ENCODE measurements around the gene GDAP2.
A peak's percentile ranks its signal among the peaks of the same experiment; 100 is the strongest.
"Not testable (repeated sequence)": the region's sequence is repeated elsewhere in the genome, so short reads cannot be mapped to it uniquely, and the experiment has no call there.

The GDAP2 gene

GRCh38 chr1:117930484-117930883 lies 1.1 kb upstream of the GDAP2 start:
- DNase-seq (ENCODE audit: low read depth) = no peak
- no peak for TF ChIP-seq CTCF (conservative IDR thresholded peaks at IDR 0.05; ENCODE audit: control insufficient read depth, insufficient read depth, low read depth, low read length)
- peak overlapping the region; percentile 99 for H3K4me3 ChIP-seq (ENCODE audit: control insufficient read depth, low read depth, low read length)

GRCh38 chr1:117930173-117930447 lies 689 bp upstream of the GDAP2 start:
- no peak for TF ChIP-seq CTCF (conservative IDR thresholded peaks at IDR 0.05; ENCODE audit: control insufficient read depth, insufficient read depth, low read depth, low read length)
- no peak for DNase-seq (ENCODE audit: low read depth)
- peak overlapping the region; percentile 99 for H3K4me3 ChIP-seq (ENCODE audit: control insufficient read depth, low read depth, low read length)

GRCh38 chr1:117928881-117929342 lies 509 bp downstream of the GDAP2 start:
- TF ChIP-seq CTCF (conservative IDR thresholded peaks at IDR 0.05; ENCODE audit: control insufficient read depth, insufficient read depth, low read depth, low read length) = peak; percentile 24
- H3K4me3 ChIP-seq (ENCODE audit: control insufficient read depth, low read depth, low read length) = peak overlapping the region; percentile 99
- DNase-seq (ENCODE audit: low read depth) = peak; percentile 68

- DNase-seq (ENCODE audit: low read depth) = no peak
- H3K4me3 ChIP-seq (ENCODE audit: control insufficient read depth, low read depth, low read length) = no peak overlapping the region
- no peak for TF ChIP-seq CTCF (conservative IDR thresholded peaks at IDR 0.05; ENCODE audit: control insufficient read depth, insufficient read depth, low read depth, low read length)
These were observed 3.4 kb downstream of the GDAP2 start for GRCh38 chr1:117925981-117926380.

- DNase-seq (ENCODE audit: low read depth); H3K4me3 ChIP-seq (ENCODE audit: control insufficient read depth, low read depth, low read length): not testable (repeated sequence)
These were observed 6.7 kb downstream of the GDAP2 start for GRCh38 chr1:117922717-117923116.

- no peak overlapping the region for H3K4me3 ChIP-seq (ENCODE audit: control insufficient read depth, low read depth, low read length)
- no peak for TF ChIP-seq CTCF (conservative IDR thresholded peaks at IDR 0.05; ENCODE audit: control insufficient read depth, insufficient read depth, low read depth, low read length)
- no peak for DNase-seq (ENCODE audit: low read depth)
These were observed 7.4 kb downstream of the GDAP2 start for GRCh38 chr1:117921991-117922390.

- no peak for DNase-seq (ENCODE audit: low read depth)
- H3K4me3 ChIP-seq (ENCODE audit: control insufficient read depth, low read depth, low read length) = no peak overlapping the region
- no peak for TF ChIP-seq CTCF (conservative IDR thresholded peaks at IDR 0.05; ENCODE audit: control insufficient read depth, insufficient read depth, low read depth, low read length)
These were observed 10.0 kb downstream of the GDAP2 start for GRCh38 chr1:117919376-117919775.
